Nucleus accumbens (tissue), 56 donors: ENCODE data around the gene UBE2J2.
"Not testable (repeated sequence)": the region's sequence is repeated elsewhere in the genome, so short reads cannot be mapped to it uniquely, and the experiment has no call there.

Experiments
- DNase-seq, 56 donors: peaks; one replicate each; lab custom pipeline; 2025; lab: John Stamatoyannopoulos, UW

UBE2J2 gene

DNA sequence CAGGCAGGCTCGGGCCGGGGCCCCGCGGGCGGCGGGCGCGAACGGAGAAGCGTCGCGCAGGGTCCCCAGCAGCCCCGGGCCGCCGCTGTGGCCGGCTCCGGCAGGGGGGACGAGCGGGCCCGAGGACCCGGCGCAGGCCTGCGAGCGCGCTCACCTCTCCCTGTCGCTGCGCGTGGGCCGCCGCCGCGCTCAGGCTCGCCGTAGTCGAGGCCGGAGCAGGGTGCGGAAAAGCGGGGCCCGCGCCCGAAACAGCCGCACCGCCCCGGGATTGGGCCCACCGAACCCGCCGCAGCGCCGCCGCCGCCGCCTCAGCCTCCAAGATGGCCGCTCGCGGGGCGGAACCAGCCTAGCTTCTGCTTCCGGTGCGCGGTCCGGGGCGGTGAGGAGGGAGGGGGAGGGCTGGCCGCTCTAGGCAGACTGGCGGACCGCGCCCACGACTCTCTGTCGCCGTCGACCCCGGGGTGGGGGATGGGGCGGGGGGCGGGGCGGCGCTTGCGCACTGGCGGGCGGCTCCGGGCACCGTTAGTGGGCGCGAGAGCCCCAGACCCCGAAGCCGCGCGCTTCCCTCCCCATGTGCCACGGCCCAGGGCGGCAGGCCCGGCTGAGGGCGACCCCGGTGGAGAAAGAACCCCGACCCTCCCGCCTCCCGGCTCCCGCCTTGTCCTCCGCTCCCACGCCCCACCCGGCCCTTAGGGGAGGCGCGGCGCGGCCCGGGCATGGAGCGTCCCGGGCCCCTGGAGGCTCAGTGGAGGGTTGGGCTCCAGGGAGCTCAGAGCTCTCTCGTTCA lies at the start of gene UBE2J2:
Gene UBE2J2 (minus strand): TSS at position 343 of the 787 bp plus-strand sequence. CDS start 5,862 bp downstream, outside the sequence.
- peak in 55 of 56 donors; percentile 73 to 96 (median 91) for DNase-seq

DNA sequence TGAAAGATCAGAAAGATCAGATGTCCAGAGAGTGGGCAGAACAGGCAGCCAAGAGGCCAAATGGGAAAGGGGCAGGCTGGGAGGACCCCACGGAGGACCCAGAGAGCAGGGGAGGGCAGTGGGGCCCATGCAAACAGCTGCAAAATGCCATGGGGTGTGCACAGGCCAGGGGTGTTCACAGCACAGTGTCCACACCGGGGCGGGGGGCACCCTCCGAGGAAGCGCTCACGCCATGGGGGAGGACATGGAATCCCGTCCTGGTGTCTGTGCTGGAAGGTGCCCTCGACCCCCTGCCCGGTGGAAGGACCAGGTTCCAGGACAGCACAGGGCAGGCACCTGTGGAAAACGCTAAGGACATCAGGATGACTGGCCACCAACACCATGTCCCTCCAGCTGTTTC lies 49.3 kb upstream of the UBE2J2 start:
- no peak for DNase-seq

DNA sequence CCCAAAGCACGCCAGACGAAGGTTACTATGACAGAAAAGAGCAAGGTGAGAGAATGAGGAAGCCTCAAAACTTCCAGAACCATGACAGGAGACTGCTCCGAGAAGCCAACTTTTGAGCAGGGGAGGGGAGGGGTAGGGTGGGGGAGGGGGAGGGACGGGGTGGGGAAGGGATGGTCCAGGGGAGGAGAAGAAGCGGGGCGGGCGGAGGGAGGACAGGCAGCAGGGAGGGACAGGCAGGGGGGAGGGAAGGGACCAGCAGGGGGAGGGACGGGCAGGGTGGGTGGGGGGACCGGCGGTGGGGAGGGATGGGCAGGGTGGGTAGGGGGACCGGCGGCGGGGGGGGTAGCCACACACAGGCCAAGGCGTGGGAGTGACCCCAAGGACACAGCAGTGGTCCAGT lies 48.8 kb upstream of the UBE2J2 start:
- no peak for DNase-seq

DNA sequence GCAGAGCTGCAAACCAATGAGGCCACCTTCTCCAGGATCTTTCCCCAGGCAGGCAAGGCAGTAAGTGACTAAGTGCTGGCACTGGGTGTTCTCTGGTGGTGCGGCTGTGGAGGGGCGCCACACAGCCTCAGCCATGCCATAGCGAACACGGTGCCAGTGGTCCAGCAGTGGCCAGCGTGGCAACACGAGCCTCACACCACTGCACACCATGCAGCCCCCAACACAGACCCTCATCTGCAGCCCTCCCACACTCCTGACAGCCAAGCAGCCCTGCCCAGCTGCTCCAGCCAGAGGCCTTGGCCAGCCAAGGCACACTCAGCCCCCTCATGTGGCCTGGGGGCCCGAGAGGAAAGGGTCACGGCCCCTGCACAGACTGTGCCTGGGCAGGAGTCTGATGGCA lies 47.8 kb upstream of the UBE2J2 start:
- DNase-seq: no peak

DNA sequence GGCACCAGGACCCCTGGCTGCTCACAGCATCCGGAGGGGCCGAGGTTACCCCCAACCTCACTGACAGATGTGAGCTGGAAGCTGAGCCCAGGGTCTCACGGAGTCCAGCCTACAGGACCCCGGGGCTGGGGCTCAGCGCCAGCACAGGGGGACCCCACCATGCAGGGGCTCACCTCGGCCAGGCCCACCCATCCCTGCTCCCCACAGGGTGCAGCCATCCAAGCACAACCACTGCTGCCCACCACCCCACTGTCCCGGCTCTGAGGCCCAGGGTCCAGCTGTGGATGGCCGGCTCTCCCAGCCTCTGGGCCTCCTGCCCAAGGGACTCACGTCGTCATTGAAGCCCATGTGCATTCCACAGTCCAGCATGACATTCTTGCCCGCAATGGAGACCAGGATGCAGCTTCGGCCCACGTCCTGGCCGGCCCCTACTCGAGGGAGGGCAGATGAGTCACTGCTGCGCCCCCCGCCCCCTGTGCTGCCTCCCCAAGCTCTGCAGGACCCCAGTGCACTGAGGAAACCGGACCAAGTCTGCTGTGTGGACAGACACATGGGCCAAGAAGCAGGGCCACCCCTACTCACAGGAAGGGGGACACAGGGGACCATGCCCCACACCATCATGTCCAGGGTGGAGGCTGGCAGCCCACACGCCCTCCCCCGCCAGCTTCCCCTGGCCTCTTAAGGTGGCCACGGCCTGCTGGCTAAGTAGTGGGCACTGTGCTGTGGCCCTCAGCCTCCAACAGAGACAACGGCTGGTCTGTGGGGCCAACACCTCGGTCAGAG lies 47.2 kb upstream of the UBE2J2 start:
- DNase-seq: no peak

DNA sequence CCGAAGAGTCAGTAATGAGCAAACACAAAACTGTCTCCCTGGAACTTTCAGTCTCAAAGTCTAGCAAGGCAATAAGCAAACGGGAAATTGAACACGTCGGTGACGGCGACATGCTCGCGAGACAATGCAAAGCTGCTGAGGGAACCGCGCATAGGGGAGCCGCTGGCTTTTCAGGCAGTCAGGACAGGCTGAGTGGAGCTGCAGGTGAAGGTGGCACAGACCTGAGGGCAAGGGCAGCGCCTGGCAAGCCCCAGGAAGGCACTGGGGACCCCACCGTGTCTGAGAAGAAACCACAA lies 45.9 kb upstream of the UBE2J2 start:
- DNase-seq: no peak

DNA sequence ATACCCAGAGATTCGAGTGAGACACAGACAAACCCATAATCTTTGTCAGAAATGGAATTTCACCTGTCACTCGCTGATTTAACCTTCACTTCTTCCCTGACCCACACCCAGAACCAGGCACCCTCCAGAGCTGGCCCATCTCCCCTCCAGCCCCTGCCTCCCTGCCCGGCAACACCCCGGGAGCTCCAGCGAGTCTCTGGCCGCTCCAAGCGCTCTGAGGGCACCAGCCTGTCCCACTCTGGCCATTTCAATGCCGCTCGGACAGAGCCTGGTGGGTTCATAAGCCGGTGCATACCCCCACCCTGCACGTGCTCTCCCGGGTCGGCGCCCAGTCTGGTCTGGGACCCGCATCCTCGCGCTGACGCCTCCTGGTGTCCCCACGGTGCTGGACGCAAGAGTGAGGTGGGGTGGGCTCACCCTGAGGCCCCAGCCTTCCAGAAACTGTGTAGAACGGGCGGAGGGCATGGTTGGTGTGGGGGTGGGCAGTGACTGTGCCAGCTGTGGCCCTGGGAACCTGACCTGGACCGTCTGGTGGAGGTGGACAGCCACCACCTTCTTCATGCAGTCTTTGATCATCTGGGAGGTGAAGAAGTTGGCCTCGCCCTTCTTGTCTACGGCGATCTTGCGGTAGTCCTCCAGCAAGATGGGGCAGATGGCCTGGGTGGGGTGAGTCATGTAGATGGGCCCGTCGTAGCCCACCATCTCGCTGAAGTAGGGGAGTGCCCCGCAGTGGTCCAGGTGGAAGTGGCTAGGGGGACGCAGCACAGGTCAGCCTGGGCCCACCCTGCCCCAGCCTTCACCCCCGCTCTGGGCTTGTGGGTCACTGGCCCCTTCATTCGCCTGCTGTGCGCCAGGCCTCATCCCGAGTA lies 45.4 kb upstream of the UBE2J2 start:
- no peak for DNase-seq

DNA sequence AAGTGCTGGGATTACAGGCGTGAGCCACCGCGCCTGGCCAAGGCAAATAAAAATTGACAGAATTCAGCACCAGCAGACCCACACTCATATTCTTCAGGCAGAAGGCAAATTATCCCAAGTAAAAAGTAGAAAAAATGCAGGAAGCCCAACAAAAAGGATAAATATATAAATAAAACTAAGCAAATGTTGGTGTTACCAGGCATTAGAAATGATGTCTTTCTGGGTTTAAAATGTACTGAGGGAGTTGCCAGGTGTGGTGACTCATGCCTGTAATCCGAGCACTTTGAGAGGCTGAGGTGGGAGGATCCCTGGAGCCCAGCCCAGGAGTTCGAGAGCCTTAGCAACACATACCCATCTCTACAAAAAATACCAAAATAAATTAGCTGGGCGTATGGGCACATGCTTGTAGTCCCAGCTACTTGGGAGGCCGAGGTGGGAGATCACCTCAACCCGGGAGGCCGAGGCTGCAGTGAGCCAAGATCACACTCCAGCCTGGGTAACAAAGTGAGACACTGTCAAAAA lies 44.5 kb upstream of the UBE2J2 start:
- DNase-seq: peak in 24 of 56 donors; percentile 10 to 72 (median 27)

DNA sequence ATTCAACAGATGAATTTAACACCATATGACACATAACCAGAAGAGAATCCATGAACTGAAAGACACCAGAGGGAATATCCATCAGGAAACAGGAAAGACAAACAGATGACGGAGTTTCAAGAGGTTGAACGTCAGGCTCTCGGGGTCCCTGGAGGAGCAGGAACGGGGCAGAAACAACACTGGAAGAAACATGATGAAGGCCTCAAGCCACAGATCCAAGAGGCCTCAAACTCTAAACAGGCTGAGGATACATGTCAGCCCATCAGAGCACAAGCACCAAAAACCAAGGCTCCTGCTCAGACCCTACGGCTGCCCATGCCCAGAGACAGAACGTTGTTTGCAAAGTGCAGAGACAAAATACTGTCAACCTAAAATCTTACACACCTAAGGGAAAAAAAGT lies 43.8 kb upstream of the UBE2J2 start:
- no peak for DNase-seq

DNA sequence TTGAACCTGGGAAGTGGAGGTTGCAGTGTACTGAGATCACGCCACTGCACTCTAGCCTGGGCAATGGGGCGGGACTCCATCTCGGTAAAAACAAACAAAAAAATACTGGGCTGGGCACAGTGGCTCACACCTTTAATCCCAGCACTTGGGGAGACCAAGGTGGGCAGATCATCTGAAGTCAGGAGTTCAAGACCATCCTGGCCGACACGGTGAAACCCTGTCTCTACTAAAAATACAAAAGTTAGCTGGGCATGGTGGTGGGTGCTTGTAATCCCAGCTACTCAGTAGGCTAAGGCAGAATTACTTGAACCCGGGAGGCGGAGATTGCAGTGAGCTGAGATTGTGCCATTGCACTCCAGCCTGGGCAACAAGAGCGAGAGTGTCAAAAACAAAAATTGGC lies 42.5 kb upstream of the UBE2J2 start:
- not testable (repeated sequence) for DNase-seq

DNA sequence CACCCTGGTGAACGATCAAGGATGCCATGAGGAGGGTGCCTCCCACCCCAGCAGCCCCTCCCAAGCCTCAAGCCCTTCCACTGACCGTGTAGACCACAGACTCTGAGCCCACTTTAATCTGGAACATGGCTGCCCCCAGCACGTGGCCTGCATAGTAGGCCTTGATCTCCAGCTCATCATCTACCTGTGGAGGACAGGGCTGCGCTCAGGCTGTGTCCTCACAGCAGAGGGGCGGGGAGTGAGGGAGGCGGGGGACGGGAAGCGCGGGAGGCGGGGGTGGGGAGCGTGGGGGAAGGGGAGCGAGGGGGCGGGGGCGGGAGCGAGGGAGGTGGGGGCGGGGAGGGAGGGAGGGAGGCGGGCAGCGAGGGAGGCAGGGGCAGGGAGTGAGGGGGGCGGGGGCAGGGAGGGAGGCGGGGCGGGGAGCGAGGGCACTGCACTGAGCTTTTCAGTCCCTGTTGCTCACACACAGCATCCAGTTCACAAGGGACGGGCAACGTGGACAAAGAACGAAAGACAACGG lies 41.8 kb upstream of the UBE2J2 start:
- no peak for DNase-seq

DNA sequence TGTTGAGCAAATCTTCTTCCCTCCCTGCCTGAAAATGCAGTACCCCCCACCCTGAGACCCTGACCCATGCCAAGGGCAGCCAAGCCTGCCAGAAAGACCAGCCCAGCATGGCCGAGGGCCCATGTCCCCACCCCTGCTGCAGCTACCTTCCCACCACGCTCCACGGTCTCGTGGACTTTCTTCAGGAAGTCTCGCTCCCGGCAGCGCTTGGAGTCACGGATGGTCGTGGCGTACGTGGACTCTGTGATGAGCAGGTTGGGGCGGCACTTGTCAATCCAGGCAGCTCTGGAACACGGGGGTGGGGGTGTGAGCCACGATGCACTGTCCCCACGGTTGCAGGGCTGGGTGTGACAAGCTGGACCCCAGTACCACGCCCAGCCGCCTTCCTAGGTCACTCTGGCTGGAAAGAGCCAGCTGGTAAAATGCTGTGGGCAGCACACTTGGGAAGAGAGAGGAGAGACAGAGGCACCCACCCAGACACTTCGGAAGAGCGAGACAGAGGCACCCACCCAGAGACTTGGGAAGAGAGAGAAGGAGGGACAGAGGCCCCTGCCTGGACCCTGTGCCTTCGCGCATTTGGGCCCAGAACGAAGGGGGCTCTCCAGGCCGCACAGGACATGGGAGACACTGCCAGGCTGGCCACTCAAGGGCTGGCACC lies 41.2 kb upstream of the UBE2J2 start:
- DNase-seq: no peak

DNA sequence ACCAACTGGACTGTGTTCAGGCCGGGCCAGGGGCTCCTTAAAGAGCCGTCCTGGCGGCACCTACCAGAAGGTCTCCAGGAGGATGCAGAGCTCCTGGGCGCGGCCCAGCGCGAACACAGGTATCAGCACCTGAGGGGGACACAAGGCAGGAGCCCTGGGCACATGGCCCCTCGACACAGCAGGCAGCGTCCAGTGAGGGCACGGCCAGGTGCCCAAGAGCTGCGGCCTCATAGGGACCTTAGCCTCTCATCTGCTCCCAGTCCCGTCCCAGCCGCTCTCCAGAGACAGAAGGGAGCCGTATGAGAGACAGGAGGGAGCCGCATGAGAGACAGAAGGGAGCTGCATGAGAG lies 40.6 kb upstream of the UBE2J2 start:
- DNase-seq: no peak

DNA sequence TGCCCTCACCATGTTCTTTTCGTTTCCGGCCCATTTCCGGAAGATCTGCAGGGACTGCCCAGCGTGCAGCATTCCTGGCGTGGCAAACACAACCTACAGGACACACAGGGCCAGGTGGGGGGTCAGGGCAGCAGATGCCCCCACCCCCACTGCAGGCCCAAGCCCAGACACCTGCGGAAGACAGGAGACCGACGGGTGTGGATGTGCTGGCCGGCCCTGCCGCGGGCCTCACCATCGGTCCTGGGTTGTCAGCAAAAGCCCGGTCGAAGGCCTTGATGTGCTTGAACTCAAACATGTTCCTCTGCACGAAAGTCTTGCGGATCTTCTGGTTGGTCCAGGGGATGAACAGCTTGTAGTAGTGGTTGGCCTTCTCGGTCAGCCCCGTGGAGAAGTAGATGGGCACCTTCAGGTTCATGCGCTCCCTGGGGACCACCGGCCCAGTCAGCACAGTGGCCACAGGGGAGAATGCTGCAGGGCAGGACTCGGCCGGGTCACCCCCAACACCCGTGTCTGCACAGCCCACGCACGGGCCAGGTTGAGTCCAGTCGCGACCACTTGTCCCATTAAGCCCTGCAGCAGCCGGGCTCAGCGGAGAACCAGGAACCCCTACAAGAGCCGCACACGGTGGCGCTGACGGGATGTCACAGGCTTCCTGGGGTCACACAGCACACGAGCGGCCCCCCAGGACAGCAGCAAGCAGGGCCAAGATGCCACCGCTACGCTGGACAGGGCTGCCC lies 40.0 kb upstream of the UBE2J2 start:
- DNase-seq: no peak

DNA sequence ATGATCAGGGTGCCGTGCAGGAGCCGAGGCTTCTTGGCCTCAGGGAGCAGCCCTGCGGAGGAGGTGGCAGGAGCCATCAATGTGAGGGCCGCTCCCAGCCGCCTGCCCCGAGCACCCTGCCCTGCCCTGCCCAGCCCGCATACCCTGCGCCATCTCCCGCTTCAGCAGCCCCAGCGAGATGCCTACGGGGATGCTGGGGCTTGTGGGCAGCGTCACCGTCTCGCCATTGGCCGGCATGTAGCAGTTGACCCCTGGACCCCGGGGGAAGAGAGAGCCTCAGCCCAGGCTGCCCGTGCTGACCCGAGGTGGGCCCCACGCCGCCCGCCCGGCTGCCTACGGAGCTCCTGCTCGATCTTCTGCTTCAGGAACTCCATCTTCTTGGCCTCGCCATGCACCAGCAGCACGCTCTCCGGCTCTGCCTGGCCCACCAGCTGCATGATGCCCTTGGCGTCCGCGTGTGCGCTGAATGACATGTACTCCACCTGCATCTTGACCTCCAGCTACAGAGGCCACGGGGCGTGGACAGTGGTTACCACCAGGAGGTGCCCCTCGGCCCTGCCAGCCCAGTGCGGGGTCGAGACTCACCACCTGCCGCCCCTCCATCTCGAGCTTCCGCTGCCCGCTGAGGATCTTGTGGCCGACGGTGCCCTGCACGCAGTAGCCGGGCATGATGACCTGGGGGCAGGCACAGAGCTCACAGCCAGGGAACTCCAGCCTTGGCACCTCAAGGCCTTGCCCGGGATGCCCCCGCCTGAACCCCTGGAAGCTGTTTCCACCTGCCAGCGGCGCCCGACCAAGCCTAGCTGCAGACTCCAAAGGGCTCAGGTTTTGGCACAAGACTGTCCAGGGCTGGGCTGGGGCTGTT lies 39.0 kb upstream of the UBE2J2 start:
- DNase-seq: no peak

DNA sequence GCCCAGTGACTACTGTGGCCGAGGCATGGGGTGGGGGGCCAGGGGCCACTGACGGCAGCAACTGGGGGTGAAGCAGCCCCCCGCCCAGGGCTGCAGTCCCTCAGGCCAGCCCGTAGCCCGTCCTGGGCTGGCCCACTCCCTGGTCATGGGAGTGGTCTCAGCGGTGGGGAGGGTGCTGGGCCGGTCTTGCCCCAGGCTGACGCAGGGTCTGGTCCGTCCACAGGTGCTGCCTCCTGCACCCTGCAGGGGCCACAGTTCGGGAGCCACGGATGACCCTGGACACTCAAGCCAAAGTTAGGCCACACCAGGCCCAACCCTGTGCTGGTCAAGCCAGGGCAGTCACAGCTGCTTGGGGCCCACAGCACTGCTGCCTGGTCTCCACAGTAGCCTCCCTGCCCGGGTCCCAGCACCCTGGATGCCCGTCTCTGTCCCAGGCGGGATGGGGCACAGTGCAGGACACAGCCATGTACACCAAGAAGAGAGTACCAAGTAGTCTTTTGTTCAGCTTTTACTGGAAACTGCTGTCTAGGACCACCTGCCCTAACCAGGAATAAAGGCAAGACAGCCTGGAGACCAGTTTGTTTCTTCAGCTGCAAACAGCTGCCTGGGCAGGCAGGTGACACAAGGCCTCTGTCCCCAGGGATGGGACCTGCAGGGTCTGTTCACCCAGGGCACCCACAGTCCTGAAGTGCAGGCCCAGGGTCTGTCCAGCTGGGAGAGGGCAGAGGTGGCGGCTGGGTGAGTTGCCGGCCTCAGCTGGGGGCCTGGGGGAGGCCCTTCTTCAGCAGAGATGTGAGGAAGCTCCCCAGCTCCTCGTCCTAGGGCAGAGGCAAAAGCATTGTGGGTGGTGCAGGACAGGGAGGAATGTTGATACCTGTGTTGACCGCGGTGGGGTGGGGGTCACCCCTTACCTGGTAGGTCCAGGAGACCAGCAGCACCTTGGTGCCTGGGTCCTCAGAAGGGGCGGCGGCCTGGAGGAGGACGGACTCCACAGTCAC lies 37.8 kb upstream of the UBE2J2 start:
- DNase-seq: no peak

DNA sequence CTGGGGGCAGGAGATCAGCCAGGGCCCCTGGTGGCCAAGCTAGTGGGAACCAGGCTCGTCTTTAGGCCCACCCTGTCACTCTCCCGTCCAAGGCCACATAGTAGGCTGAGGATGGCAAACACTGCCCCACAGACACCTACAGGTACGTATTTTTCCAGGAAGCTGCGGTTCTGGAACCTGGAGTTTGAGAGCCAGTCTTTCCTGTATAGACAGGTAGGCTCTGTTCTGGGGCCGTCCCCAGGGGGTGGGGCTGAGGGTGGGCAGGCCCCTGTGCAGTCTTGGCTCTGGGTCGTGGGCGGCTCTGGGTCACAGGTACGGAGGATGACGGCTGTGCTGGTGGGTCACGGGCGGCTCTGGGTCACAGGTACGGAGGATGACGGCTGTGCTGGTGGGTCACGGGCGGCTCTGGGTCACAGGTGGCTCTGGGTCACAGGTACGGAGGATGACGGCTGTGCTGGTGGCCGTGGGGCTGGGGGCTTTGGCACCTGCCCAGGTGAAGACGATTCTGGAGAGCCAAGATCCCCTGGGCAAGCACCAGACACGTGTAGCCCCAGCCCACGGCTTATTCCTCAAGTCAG lies 36.9 kb upstream of the UBE2J2 start:
- DNase-seq: no peak
